GM12878 (cell line): Measurements from ENCODE around the gene FGF11. TPM values are rescaled to one million over a fixed set of nuclear protein-coding genes. Genes with fewer than 3 reads are reported as not detected.
A peak's percentile ranks its signal among the peaks of the same experiment; 100 is the strongest.

Experiments
- ASH2L ChIP-seq: fragments of 300-600, 200-600 bp; sonication (generic); IDR thresholded peaks from 2 replicates; pipeline ENCODE4 v1.6.1; 2017; ENCODE audit warnings: low read depth, mild to moderate bottlenecking, borderline replicate concordance
- CBFB ChIP-seq: IDR thresholded peaks from 2 replicates; pipeline ENCODE4 v1.6.1; 2016; ENCODE audit warnings: antibody characterized with exemption, low read depth
- CTCF ChIP-seq, 3 experiments: IDR thresholded peaks in 2 of 3; conservative IDR thresholded peaks in 1 of 3; 2 replicates each; pipeline ENCODE4 v1.5.1; 2011; ENCODE audit warnings: low read depth in 3 of 3, low read length in 3 of 3, mild to moderate bottlenecking in 3 of 3, control low read depth in 2 of 3, moderate library complexity in 2 of 3, inconsistent platforms in 1 of 3, mixed read lengths in 1 of 3; ENCODE audit not compliant: control insufficient read depth in 2 of 3, insufficient read depth in 1 of 3; ENCODE audit errors: extremely low read depth in 1 of 3
- EED ChIP-seq: sonication (generic); IDR thresholded peaks from 2 replicates; pipeline ENCODE4 v1.6.1; 2016; ENCODE audit warnings: antibody characterized with exemption, low read depth
- GABPA ChIP-seq: IDR thresholded peaks from 2 replicates; pipeline ENCODE4 v1.6.1; 2014; ENCODE audit warnings: antibody characterized with exemption, low read depth, mild to moderate bottlenecking, inconsistent platforms
- HDAC2 ChIP-seq: fragments of 200-600 bp; sonication (generic); IDR thresholded peaks from 2 replicates; pipeline ENCODE4 v1.6.1; 2017
- HDGF ChIP-seq: fragments of 450-650 bp; IDR thresholded peaks from 2 replicates; pipeline ENCODE4 v1.6.1; 2016; ENCODE audit warnings: antibody characterized with exemption
- IRF3 ChIP-seq: fragments of 450-650 bp; IDR thresholded peaks from 2 replicates; pipeline ENCODE4 v1.6.1; 2014; ENCODE audit warnings: mild to moderate bottlenecking
- MAX ChIP-seq: IDR thresholded peaks from 2 replicates; pipeline ENCODE4 v1.6.1; 2012; ENCODE audit warnings: low read depth, low read length, improper control_type of control experiment
- MXI1 ChIP-seq: fragments of 150-350 bp; IDR thresholded peaks from 2 replicates; pipeline ENCODE4 v1.6.1; 2011; ENCODE audit warnings: low read depth, mild to moderate bottlenecking, inconsistent platforms, low read length, improper control_type of control experiment
- MYB ChIP-seq: fragments of 150-350 bp; IDR thresholded peaks from 2 replicates; pipeline ENCODE4 v1.6.1; 2014; ENCODE audit warnings: mild to moderate bottlenecking, low read depth, low read length, borderline replicate concordance
- PKNOX1 ChIP-seq: fragments of 450-650 bp; IDR thresholded peaks from 2 replicates; pipeline ENCODE4 v1.6.1; 2016; ENCODE audit warnings: mild to moderate bottlenecking
- POU2F2 ChIP-seq: IDR thresholded peaks from 3 replicates; pipeline ENCODE4 v1.6.1; 2011; ENCODE audit warnings: low read depth, mild to moderate bottlenecking, low read length, borderline replicate concordance
- RAD21 ChIP-seq: IDR thresholded peaks from 2 replicates; pipeline ENCODE4 v1.6.1; 2011; ENCODE audit warnings: mild to moderate bottlenecking, low read depth, low read length, moderate library complexity; ENCODE audit not compliant: insufficient read depth
- RCOR1 ChIP-seq: conservative IDR thresholded peaks from 2 replicates; pipeline ENCODE4 v1.6.1; 2012; ENCODE audit warnings: low read depth, low read length, improper control_type of control experiment
- RFX5 ChIP-seq: IDR thresholded peaks from 2 replicates; pipeline ENCODE4 v1.6.1; 2011; ENCODE audit warnings: low read depth, low read length, improper control_type of control experiment
- SPI1 ChIP-seq: IDR thresholded peaks from 2 replicates; pipeline ENCODE4 v1.6.1; 2011; ENCODE audit warnings: low read depth, mild to moderate bottlenecking, low read length, moderate library complexity, borderline replicate concordance; ENCODE audit not compliant: insufficient read depth
- SRF ChIP-seq, 2 experiments: IDR thresholded peaks; 2 replicates each; pipeline ENCODE4 v1.6.1; 2011; ENCODE audit warnings: low read depth in 2 of 2, low read length in 2 of 2, mild to moderate bottlenecking in 1 of 2, moderate library complexity in 1 of 2
- SUZ12 ChIP-seq: fragments of 200-600 bp; sonication (generic); IDR thresholded peaks from one replicate; pipeline ENCODE4 v1.6.1; 2018; ENCODE audit warnings: antibody characterized with exemption, mild to moderate bottlenecking; ENCODE audit not compliant: unreplicated experiment
- TBL1XR1 ChIP-seq: IDR thresholded peaks from 2 replicates; pipeline ENCODE4 v1.6.1; 2012; ENCODE audit warnings: low read depth, low read length, improper control_type of control experiment
- USF1 ChIP-seq: IDR thresholded peaks from 2 replicates; pipeline ENCODE4 v1.6.1; 2011; ENCODE audit warnings: borderline replicate concordance, low read depth, mild to moderate bottlenecking, moderate library complexity, mixed read lengths, low read length; ENCODE audit not compliant: insufficient read depth; ENCODE audit errors: extremely low read length
- ZBTB33 ChIP-seq: fragments of 450-650 bp; IDR thresholded peaks from 2 replicates; pipeline ENCODE4 v1.6.1; 2017; ENCODE audit warnings: mild to moderate bottlenecking
- polyA plus RNA-seq, 11 experiments: library from polyadenylated mRNA; depleted of rRNA in 4 of 11; unstranded in 6 of 11; stranded (reverse) in 5 of 11; fragments of >200 nt; fragmentation: Nextera tagmentation in 4 of 11; fragmentation: Illumina TruSeq in 1 of 11; extraction: Ambion mirVana in 4 of 11; extraction: Trizol in 1 of 11; gene quantifications; 1 replicate in 1 of 11; 2 replicates in 10 of 11; pipeline versions ENCODE4 v1.2.1 to v1.2.3, GENCODE V29; 2011 to 2016; ENCODE audit warnings: inconsistent platforms in 2 of 11, missing spikeins in 2 of 11, low read depth in 1 of 11
- total RNA-seq, 4 experiments: library from RNA; depleted of rRNA in 3 of 4; stranded (reverse); fragments of >200 nt in 3 of 4; fragmentation: Illumina TruSeq in 1 of 4; extraction: Trizol in 1 of 4; gene quantifications; 2 replicates each; pipeline versions ENCODE4 v1.2.1 to v1.2.3, GENCODE V29; 2013 to 2021

FGF11 gene
- total and polyA plus RNA-seq, 10 of the 15 experiments (the other 5 are each of a cell fraction or from before 2014, with no cell fraction given) = 0.69 to 21.1 (median 2.6) TPM

- TF ChIP-seq ZBTB33 (no peak), MYB (peak; percentile 89; the same call in 1 of the 2 replicates), CBFB (no peak), HDGF (no peak; the same call in 1 of the 2 replicates), EED (no peak), HDAC2 (no peak), POU2F2 (peak; percentile 100), SRF (IDR thresholded peaks at IDR 0.05; ENCODE audit: low read depth in 2 of 2, low read length in 2 of 2) (peak in 1 of 2 experiments; percentile 54; a peak in 1 of 4 replicates), ASH2L (peak; percentile 87; the same call in 1 of the 2 replicates), SUZ12 (no peak), USF1 (no peak), CTCF (IDR thresholded peaks at IDR 0.05 in 2 of 3, conservative IDR thresholded peaks at IDR 0.05 in 1 of 3; ENCODE audit: control insufficient read depth in 2 of 3, extremely low read depth in 1 of 3, insufficient read depth in 1 of 3, low read depth in 3 of 3, low read length in 3 of 3) (0 out of 6 replicates have a peak, but pooled peaks of 1 of the 3 experiments have one; percentile 6), RCOR1 (no peak), MXI1 (peak; percentile 44; the same call in 1 of the 2 replicates), IRF3 (no peak), RAD21 (peak; percentile 12; the same call in 1 of the 2 replicates), PKNOX1 (peak; percentile 51; the same call in 1 of the 2 replicates), RFX5 (no peak), TBL1XR1 (no peak), MAX (0 out of 2 replicates have a peak, but pooled peaks have one; percentile 13), GABPA (no peak), SPI1 (no peak)
Measured at GRCh38 chr17:7483255-7484066, 44.1 kb downstream of the FGF11 start (continued).
